ENCODE data around the gene PRLH. TPM values are rescaled to one million over a fixed set of nuclear protein-coding genes. Genes with fewer than 3 reads are reported as not detected.

PRLH gene, protein sequence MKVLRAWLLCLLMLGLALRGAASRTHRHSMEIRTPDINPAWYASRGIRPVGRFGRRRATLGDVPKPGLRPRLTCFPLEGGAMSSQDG
- total RNA-seq, result not detected

DNA sequence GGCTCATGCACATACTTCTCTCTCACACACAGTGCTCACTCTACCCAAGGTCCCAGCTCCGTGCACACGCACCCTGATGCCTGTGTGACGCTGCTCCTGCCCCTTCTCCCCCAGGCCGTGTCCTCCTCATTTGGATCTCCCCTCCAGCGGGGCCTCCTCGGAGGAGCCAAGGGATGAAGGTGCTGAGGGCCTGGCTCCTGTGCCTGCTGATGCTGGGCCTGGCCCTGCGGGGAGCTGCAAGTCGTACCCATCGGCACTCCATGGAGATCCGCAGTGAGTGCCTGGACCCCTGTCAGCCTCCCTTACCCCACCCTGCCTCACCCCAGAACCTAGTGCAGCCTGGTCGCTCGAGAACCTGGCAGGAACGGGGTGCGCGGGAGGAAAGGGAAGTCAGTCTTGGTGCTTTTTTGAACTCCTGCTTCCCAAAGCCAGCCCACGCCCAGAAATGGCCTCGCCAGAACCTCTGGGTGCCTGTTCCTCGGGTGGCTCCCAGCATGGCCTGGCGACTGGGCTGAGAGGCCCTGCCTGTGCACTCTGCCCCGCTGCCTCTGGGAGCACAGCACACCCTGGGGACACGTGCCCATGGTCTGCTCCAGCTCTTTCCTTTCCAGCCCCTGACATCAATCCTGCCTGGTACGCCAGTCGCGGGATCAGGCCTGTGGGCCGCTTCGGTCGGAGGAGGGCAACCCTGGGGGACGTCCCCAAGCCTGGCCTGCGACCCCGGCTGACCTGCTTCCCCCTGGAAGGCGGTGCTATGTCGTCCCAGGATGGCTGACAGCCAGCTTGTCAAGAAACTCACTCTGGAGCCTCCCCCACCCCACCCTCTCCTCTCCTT is at the start of gene PRLH:
Gene PRLH, plus strand, starts transcription at position 174 of the 835 bp plus-strand sequence. Its CDS starts 0 bp downstream, at position 174.

DNA sequence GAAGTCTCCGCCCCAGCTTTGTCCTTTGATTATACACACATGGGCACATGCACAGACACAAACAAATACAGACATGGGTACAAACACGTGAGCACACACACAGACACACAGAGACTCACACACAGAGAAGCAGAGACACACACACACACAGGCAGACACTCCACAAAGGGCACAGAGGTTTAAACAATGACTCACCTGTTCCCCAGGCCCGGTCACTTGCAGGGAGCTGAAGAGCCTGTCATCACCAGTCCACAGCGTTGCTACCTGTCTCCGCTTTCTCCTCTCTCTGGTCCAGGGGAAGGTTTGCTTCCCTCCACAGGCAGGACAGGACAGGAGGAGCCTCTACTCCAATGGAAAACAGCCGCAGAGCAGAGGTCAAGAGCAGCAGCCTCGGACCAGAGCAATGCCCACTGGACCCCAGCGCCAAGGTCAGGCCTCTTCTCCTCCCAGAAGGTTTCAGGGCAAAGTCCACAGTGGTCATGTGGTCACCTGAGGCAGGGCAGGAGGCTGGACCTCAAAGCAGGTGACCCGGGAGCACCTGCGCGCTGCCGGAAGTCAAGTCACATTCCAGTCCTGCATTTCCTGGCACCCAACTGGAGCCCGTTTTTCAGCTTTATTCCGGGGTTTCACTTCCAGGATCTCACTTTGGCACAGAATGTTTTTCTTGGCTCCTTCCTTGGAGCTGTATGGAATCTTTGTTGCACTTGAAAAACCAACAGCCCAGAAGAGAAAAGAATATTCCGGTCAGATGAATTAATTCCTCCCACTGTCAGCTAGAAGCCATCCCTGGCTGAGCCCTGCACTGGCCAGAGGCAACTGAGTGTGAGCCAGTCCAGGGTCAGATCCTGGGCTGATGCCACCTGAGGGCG is 24.1 kb downstream of the PRLH start, which contains the start of gene RAB17:
Gene RAB17, minus strand, starts transcription at position 463 of the 869 bp plus-strand sequence. CDS start 4,580 bp downstream, outside the sequence.

Small RNAs within 50 kb of the gene (small RNA-seq; reads per million reads assigned to genes)
- gene RNU6-1140P, result 0.08 reads per million

Other genes starting within 250 kb of the PRLH start
- gene COL6A3, start 152.4 kb upstream of the PRLH start, total RNA-seq, result 14.1 TPM
- 0.69 TPM for gene MLPH, start 79.3 kb upstream of the PRLH start, total RNA-seq
- under 0.01 TPM for gene RAB17, start 24.2 kb downstream of the PRLH start, total RNA-seq
- gene LRRFIP1, start 61.0 kb downstream of the PRLH start, total RNA-seq, result 36.9 TPM
- 2.8 TPM for gene RBM44, start 232.2 kb downstream of the PRLH start, total RNA-seq

Data from diencephalon (tissue), 1 donor.